ENCODE results near the gene PTOV1.

PTOV1 gene

DNA sequence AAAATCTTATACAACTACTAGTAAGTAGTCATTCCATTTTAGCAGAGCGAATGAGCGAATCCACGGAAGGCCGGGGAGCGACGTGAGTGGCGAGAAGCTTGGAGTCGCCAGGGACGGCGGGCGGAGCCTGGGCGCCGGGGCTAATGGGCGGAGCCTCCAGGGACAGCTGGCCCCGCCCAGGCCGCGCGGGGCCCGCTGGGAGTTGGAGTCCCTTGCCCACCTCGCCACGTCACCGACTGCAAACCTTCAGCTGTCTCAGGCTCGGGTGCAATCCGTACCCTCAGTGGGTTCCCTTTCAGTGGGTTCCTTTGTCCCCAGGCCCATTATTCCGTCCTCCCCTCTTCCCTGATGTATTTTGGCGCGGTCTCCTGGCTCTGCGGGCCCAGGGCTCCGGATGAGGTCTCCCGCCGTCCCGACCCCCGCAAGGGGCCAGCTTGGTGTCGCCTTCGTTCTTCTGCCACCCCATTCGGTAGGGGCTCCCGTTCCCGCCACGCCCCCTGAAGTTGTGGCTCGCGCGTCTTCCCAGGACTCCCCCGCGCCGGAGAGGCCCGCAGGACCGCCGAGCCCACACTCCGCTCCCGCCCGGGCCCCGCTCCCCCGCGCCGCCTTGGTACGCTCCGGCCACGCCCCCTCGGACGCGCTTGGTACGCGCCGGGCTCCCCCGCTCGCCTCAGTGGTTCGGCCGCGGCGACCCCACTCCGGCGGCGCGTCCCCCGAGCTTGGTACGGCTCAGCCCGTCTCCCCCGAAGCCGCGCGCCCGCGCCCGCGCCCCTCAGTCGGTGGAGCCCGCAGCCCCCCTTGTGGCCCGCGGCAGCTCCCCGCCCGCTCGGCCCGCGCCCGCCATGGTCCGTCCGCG is at the start of gene PTOV1:
TSS of gene PTOV1 (plus strand) at position 673 of the 856 bp plus-strand sequence.
- peak; percentile 99 for DNase-seq (ENCODE audit: low spot score)

DNA sequence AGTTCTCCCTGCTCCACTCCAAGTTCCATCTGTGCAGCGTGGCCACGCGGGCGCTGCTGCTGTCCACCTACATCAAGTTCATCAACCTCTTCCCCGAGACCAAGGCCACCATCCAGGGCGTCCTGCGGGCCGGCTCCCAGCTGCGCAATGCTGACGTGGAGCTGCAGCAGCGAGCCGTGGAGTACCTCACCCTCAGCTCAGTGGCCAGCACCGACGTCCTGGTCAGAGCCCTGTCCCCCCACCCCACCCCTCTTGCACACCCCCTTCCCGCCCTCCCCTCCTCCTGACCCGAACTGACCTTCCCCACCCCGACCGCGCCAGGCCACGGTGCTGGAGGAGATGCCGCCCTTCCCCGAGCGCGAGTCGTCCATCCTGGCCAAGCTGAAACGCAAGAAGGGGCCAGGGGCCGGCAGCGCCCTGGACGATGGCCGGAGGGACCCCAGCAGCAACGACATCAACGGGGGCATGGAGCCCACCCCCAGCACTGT is 49.5 kb upstream of the PTOV1 start:
- DNase-seq (ENCODE audit: low spot score) = no peak

DNA sequence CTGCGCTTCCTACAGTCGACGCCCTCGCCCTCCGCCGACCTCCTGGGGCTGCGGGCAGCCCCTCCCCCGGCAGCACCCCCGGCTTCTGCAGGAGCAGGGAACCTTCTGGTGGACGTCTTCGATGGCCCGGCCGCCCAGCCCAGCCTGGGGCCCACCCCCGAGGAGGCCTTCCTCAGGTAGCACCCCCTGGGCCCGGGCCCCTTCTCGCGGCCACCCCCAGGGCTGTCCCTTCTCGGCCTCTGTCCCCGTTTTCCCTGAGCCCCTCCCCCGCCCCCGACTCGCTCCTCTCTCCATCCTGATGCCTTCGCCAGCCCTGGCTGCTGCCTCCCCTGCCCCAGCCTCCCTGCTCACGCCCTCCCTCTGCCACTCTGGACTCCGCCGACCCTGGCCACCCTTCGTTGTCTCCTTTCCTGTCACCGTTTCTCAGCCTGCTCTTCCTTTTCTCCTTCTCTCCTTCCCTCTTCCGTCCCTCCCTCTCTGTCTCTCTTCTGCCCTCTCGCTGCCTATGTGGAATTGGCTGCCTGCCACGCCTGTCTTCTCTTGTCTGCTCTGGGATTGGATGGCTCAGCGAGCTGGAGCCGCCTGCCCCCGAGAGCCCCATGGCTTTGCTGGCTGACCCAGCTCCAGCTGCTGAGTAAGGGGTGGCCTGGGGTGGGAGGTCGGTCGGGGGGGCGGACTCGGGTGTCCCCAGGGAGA is 48.8 kb upstream of the PTOV1 start:
- peak; percentile 88 for DNase-seq (ENCODE audit: low spot score)

DNA sequence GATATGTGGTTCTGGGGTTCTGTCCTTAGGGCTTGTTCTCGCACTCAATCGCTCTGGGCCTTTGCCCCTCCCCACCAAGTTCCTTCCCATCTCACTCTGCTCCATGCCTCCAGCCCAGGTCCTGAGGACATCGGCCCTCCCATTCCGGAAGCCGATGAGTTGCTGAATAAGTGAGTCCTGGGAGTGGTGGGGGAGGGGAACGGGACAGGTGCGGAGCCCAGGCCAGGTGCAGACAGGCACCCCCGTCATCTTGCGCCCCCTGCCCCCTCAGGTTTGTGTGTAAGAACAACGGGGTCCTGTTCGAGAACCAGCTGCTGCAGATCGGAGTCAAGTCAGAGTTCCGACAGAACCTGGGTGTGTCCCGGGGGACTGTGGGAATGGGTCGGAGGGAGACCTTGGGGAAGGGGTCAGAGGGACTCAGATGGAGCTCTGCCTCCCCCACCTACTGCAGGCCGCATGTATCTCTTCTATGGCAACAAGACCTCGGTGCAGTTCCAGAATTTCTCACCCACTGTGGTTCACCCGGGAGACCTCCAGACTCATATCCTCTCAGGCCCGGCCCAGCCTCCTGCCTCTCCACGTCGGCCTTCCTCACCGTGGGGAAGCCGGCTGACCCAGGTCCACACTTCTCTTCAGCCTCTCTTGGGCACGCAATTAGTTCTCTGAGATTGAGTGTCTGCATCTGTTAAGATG is 48.0 kb upstream of the PTOV1 start:
- no peak for DNase-seq (ENCODE audit: low spot score)

DNA sequence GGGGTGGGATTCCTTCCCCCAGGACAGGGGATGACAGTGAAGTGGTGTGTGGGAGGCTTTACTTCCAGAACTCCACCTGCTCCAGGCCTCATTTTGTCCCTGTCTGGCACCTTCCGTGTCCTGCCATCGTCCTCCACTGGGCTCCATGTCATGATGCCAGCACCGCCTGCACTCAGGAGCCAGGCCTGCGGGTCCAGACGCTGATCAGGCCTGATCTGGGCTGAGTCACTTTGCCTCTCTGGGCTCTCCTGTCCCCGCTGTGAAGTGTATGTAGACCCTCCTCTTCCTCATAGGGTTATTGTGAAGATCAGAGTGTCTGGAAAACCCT is 47.5 kb upstream of the PTOV1 start:
- DNase-seq (ENCODE audit: low spot score) = no peak

DNA sequence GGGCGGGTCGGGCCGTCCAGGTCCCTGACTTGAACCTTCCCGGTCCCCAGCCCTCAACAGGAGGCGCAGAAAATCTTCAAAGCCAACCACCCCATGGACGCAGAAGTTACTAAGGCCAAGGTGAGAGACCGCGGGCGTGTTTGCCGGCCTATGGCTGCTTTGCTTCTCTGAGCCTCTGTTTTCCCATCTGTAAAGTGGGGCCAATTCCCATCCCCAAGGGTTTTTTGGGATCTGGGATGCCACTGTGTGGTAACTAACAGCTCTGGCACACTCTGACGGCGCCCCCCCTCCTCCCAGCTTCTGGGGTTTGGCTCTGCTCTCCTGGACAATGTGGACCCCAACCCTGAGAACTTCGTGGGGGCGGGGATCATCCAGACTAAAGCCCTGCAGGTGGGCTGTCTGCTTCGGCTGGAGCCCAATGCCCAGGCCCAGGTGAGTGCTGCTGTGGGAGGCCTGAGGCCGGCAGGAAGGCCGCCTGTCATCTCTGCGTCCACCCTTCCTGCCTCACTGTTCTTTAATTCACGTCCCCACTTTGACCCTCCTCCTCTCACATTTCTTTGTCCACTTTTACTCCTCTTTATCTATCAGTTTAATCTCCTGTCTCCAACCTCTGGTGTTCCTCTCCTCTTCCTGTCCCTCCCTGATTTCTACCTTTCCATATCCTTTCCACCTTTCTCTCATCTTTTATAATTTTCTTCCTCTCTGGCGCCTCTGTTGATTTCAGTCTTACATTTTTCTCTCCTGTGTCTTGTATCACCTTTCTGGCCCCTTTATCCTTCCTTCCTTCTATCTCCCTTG is 44.9 kb upstream of the PTOV1 start:
- DNase-seq (ENCODE audit: low spot score) = no peak

DNA sequence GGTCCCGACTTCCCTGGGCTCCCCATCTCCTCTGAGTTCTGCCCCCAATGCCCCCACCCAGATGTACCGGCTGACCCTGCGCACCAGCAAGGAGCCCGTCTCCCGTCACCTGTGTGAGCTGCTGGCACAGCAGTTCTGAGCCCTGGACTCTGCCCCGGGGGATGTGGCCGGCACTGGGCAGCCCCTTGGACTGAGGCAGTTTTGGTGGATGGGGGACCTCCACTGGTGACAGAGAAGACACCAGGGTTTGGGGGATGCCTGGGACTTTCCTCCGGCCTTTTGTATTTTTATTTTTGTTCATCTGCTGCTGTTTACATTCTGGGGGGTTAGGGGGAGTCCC is 44.4 kb upstream of the PTOV1 start:
- no peak for DNase-seq (ENCODE audit: low spot score)

DNA sequence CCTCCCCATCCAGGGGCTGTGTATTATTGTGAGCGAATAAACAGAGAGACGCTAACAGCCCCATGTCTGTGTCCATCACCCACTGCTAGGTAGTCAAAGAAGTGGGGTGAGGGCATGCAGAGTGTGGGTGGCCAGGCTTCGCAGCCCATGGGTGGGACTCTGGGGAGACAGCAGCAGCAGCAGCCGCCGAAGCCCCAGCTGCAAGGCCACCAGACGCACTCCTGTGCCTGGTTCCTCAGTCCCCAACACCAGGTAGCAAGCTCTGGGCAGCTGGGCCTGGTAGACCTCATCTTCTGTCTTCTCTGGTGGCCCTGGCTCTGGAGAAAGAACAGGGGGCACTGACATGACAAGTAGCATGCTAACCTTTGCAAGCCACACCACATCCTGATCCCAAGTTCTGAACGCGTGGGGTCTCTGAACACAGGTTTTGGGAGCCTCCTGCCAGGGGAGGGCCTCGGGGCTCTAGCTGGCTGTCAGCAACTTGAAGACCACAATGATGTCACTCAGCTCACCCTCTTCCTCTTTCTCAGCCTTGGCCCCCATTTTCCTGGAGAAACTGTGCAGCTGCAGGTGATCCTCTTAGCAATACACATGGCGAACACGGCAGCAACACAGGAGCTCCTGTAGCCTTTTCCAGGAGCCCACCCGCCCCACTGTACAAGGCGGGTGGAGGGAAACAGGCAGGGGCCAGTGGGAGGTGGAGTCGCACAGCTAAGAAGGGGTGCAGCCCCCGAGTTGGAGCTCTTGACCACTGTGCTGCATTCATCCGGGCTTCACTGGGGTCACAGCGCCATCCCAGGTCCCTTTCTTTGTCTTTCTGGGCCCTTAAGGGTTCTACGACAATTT is 43.7 kb upstream of the PTOV1 start:
- DNase-seq (ENCODE audit: low spot score) = no peak

DNA sequence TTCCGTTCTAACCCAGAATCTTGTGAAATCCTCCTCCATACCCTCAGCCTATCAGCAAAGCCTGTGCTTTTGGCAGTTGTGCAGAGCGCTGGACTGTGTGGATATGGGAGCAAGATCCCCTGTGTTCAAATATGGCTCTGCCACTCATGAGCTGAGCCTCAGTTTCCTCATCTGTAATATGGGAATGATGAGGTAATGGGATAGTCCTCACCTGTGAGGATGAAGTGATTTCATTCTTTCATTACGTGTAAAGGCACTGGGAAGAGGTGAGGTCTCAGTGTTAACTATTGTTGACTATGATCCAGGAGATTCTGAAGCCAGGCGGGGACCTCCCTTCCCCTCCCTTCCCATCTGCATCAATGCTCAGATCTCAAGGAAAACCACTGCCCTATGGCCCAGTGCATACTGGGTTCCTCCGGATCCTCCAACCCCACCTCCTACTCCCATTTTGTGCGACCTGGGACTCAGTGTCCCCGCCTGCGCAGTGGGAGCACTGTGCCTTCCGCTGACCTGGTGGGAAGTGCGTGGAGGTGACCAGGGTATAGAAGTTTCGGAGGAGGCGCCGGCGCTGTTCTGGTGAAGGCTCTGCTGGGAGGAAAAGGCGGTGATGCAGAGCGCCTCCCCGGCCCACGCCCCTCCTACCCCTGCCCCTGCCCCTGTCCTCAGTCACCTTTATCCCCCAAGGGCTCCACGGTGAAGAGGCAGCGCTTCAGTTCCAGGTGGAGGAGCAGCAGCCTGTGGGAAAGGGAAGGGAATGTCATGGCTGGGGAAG is 42.9 kb upstream of the PTOV1 start:
- no peak for DNase-seq (ENCODE audit: low spot score)

DNA sequence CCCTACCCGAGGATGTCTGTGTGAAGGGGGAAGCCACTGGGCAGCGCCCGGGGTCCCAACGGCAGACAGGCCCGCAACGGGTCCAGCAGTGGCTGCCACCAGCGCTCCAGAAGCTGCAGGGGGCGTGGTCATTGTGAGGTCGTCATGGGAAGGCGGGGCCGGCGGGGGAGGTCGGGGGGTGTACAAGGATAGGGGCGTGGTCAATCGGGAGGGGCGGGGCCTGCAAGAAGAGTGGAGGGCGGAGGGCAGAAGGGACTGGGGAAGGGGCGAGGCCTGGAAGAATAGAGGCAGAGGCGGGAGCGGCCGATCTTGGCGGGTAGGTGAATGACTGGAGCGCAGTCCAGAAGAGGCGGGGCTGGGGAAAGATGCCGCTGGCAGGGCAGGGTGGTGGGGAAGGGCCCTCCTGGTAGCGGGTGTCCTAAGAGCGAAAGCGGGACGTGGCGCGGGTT is 42.2 kb upstream of the PTOV1 start:
- DNase-seq (ENCODE audit: low spot score) = peak; percentile 97

DNA sequence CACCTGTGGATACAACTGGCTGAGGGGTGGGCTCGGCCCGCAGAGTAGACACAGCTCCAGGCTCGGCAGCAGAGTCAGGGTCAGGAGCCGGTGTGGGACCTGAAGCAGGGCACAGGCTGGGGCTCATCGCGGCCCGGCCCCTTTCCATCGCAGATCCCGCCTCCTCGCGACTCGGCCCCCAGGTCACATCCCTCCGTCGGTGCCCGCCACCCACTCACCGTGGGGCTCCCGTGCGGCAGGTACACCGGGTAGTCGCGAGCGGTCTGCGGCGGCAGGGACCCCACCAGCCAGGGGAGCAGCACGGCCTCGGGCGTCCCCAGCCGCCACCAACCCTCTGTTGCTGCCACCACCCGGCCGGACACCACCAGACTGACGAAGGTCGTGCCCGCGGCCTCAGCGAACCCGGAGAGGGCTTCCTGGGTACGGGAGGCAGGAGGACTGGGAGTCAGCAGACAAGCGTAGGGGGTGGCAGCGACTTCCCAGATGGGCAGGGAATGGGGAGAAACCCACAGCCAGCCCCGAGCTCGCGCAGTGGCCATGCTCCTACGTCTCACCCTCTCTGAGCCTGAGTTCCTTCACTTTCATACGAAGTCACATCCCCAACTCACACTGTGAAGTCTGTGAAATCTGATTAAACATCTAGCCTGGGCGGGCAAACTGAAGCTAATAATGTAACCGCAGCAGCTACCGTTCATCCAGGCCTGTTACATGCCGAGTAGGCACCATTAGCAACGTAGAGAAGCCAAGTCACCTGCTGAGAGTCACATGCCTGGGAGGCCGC is 41.6 kb upstream of the PTOV1 start:
- DNase-seq (ENCODE audit: low spot score) = peak; percentile 58

DNA sequence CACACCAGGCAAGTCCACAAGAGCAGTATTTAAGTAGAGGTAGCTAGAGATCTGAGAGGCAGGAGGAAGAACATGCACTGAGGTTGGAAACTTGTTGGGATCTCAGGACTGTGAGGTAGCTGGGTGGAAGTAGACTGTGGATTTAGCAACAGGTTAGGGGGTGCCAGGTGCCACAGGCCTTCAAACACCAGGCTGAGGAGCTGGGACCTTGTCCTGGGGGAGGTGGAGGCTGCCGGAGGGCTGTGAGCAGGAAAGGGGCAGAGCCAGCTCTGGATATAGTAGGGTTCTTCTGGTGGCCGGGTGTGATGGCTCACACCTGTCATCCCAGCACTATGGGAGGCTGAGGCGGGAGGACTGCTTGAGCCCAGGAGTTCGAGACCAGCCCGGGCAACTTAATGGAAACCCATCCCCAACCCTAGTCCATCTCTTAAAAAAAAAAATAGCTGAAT is 41.0 kb upstream of the PTOV1 start:
- DNase-seq (ENCODE audit: low spot score) = no peak

DNA sequence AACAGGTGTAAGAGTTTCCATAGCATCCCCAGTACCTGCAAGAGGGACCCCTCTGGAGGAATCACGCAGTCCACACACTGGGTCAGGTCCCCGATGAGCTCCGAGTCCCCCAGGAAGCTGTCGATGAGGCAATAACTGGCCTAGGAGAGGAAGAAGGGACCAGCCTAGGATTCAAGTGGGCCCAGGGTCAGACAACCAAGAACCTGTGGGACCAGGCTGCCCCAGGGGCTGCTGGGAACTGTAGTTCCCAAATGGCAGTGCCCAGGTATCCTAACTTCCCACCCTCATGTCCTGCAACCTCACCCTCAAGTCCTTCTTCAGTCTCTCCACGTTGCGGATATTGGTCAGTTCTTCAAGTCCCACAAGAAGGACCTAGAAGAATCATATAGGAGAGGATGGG is 39.6 kb upstream of the PTOV1 start:
- DNase-seq (ENCODE audit: low spot score) = no peak

DNA sequence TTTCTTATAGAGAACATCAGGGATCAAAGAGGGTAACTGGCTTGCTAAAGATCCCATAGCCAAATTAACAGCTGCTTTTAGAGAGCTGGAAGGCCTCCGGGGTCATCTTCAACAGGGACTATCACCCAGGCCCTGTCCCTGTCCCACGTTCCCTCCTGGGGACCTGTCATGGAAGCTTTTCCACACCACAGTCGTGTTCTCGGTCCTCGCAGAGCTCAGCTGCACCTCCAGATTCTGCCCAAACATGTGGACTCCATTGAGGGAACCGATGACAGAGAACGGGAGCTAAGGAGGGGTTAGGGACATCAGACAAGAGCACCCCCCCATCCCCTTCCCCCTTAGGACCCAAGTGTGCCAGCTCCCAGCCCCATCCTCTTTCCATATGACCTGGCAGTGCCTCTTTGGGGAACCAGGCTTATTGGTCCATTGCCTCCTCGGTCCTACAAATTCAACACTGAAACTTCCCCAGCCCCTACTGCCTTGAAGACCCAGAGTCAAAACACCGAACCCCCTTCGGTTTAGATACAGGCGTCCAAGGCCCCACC is 38.4 kb upstream of the PTOV1 start:
- no peak for DNase-seq (ENCODE audit: low spot score)

DNA sequence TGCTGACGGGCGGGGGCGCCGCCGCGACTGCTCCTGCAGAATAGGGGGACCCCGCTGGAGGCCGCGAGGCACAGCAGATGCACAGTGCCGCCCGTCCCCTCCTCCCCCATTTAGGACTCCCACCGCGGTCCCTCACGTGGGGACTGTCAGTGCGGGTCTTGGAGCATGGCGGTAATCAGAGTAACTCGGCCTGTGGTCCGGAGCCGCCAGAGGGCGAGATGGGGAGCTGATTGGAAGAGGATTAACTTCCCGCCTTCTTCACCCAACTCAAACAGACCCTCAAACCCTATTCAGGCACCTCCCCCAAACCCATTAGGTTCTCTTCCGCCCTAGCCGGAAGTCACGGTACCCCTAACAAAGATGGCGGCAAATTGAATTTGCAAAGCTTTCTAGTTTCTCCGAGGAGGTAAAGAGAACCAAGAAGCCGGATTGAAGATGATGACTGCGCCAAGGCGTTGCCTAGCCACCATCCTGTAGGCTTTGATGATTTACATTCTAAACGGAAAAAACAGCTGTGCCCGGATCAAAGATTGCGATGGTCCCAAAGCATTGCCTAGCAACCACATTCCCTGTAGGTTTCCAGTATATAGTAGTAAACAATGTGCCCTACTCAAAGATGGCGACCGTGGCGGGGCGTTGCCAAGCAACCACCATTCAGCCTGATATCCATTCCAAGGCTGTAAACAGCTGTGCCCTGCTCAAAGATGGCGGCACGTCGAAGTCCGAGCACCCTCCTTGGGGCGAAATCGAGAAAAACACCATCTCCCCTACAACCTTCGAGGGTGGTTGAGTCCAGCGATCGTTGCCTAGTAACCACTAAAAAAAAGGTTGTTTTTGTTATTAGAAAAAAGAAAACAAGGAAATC is 37.7 kb upstream of the PTOV1 start, which contains the start of gene FUZ:
TSS of gene FUZ (minus strand) at position 296 of the 865 bp plus-strand sequence. CDS start at position 110, 186 bp downstream.
- DNase-seq (ENCODE audit: low spot score) = peak; percentile 93

DNA sequence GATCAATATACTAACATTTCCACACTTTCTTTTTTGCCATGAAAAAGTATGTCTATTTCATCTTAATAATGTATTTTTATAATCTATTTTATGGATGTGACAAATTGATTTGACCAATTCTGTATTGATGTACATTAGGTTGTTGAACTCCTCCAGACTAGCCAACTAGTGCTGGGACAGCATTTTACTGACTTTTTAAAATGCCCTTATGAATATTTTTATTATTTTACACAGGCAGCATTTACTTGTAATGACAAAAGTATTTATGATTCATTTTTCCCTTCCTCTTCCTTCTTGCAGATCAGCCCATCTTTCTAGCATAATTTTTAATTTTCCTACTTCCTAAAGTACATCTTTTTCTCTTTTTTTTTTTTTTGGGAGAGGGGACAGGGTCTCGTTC is 36.9 kb upstream of the PTOV1 start:
- no peak for DNase-seq (ENCODE audit: low spot score)

DNA sequence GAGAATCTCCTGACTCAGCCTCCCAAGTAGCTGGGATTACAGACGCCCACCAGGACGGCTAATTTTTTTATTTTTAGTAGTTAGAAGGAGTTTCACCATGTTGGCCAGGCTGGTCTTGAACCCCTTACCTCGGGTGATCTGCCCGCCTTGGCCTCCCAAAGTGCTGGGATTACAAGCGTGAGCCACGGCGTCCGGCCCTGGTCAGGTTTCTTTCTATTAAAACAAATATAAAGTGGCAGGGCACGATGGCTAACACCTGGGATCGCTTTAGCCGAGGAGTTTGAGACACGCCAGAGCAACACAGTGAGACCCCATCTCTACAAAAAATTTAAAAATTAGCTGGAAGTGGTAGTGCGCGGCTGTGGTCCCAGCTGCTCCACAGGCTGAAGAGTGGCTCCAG is 34.4 kb upstream of the PTOV1 start:
- DNase-seq (ENCODE audit: low spot score) = no peak

Data from AG20443 (cell line).